H1 (cell line): ENCODE results near the gene GRM7. TPM values are rescaled to one million over a fixed set of nuclear protein-coding genes. Genes with fewer than 3 reads are reported as not detected.
A peak's percentile ranks its signal among the peaks of the same experiment; 100 is the strongest.

Source experiments
- CTCF ChIA-PET: fragments of 300-600 bp; sonication (Branson Sonifier 250); formaldehyde crosslinking; loops from one replicate; lab custom pipeline; 2021; ENCODE audit not compliant: partially characterized antibody; lab: Charles Lee
- POLR2A ChIA-PET: fragments of 300-600 bp; sonication (Branson Sonifier 250); formaldehyde crosslinking; loops from one replicate; lab custom pipeline; 2021; ENCODE audit warnings: inconsistent platforms; ENCODE audit not compliant: partially characterized antibody; lab: Charles Lee
- DNase-seq, 2 experiments: peaks; one replicate each; pipeline versions ENCODE4 v3.0.0 to v3.0.0-alpha.2; 2010 to 2022; ENCODE audit warnings: low spot score in 2 of 2, low read depth in 1 of 2, mixed read lengths in 1 of 2
- FAIRE-seq: peaks from 2 replicates; lab custom pipeline; 2011; peaks lifted over from hg19 to GRCh38; lab: Jason Lieb, UNC
- H2AFZ ChIP-seq: 2 replicates; pipeline ENCODE4 v1.8.1; 2012; ENCODE audit warnings: low read length, inconsistent platforms
- H2AK5ac ChIP-seq: 2 replicates; pipeline ENCODE4 v1.6.1; 2013; ENCODE audit warnings: low read depth, low read length
- H2BK120ac ChIP-seq: replicated peaks from 2 replicates; pipeline ENCODE3; 2013; ENCODE audit warnings: low read depth, low read length, inconsistent platforms
- H2BK12ac ChIP-seq: 2 replicates; pipeline ENCODE4 v1.6.1; 2013; ENCODE audit warnings: low read depth, low read length
- H2BK15ac ChIP-seq: 2 replicates; pipeline ENCODE4 v1.6.1; 2013; ENCODE audit warnings: low read length
- H2BK20ac ChIP-seq: 2 replicates; pipeline ENCODE4 v1.6.1; 2013; ENCODE audit warnings: low read length
- H2BK5ac ChIP-seq: 2 replicates; pipeline ENCODE4 v1.6.1; 2013; ENCODE audit warnings: low read depth, low read length
- H3K14ac ChIP-seq: 2 replicates; pipeline ENCODE4 v1.6.1; 2013; ENCODE audit warnings: inconsistent platforms; ENCODE audit not compliant: insufficient read length
- H3K18ac ChIP-seq: 2 replicates; pipeline ENCODE4 v1.6.1; 2013; ENCODE audit warnings: low read length; ENCODE audit errors: extremely low read depth
- H3K23ac ChIP-seq: 2 replicates; pipeline ENCODE4 v1.6.1; 2013; ENCODE audit warnings: inconsistent platforms; ENCODE audit not compliant: insufficient read length
- H3K23me2 ChIP-seq: 2 replicates; pipeline ENCODE4 v1.6.1; 2013; ENCODE audit warnings: low read depth, low read length
- H3K27ac ChIP-seq: 2 replicates; pipeline ENCODE4 v1.6.1; 2011; ENCODE audit warnings: low read depth, low read length, inconsistent platforms
- H3K27me3 ChIP-seq, 4 experiments: replicated peaks in 1 of 4; 1 replicate in 1 of 4; 2 replicates in 3 of 4; pipeline versions ENCODE4 v1.6.1 to v1.8.1; 2011 to 2013; ENCODE audit warnings: low read length in 3 of 4, mild to moderate bottlenecking in 3 of 4, inconsistent platforms in 2 of 4, mixed read lengths in 2 of 4, moderate library complexity in 1 of 4; ENCODE audit not compliant: control insufficient read depth in 3 of 4, insufficient read depth in 3 of 4; ENCODE audit errors: extremely low read depth in 1 of 4
- H3K36me3 ChIP-seq, 4 experiments: 2 replicates each; pipeline versions ENCODE4 v1.6.1 to v1.8.1; 2011 to 2013; ENCODE audit warnings: mild to moderate bottlenecking in 4 of 4, low read length in 3 of 4, moderate library complexity in 2 of 4, control low read depth in 1 of 4, inconsistent platforms in 1 of 4; ENCODE audit not compliant: insufficient read depth in 4 of 4, control insufficient read depth in 2 of 4
- H3K4ac ChIP-seq: replicated peaks from 2 replicates; pipeline ENCODE3; 2013; ENCODE audit warnings: low read length, low read depth, mixed read lengths, inconsistent platforms; ENCODE audit not compliant: insufficient read length
- H3K4me1 ChIP-seq, 4 experiments: replicated peaks in 1 of 4; 1 replicate in 1 of 4; 2 replicates in 3 of 4; pipeline versions ENCODE4 v1.6.1 to v1.8.1; 2011 to 2013; ENCODE audit warnings: low read length in 3 of 4, inconsistent platforms in 2 of 4, mixed read lengths in 1 of 4; ENCODE audit not compliant: insufficient read depth in 4 of 4, control insufficient read depth in 3 of 4
- H3K4me2 ChIP-seq, 2 experiments: 2 replicates each; pipeline versions ENCODE4 v1.6.1 to v1.8.1; 2011 to 2013; ENCODE audit warnings: low read depth in 2 of 2, low read length in 2 of 2, control low read depth in 1 of 2, inconsistent platforms in 1 of 2, mild to moderate bottlenecking in 1 of 2; ENCODE audit not compliant: insufficient read depth in 1 of 2
- H3K4me3 ChIP-seq, 4 experiments: fragments of 200-600, 300-600 bp in 1 of 4; sonication (generic), shearing (Covaris generic), sonication (Bioruptor Twin) in 1 of 4; 2 replicates each; pipeline versions ENCODE4 v1.5.1 to v1.8.1; 2011 to 2016; ENCODE audit warnings: low read length in 4 of 4, low read depth in 3 of 4, control low read depth in 2 of 4, inconsistent platforms in 2 of 4, mild to moderate bottlenecking in 2 of 4, mixed read lengths in 1 of 4, moderate library complexity in 1 of 4; ENCODE audit not compliant: insufficient read depth in 2 of 4; ENCODE audit errors: extremely low read depth in 1 of 4
- H3K56ac ChIP-seq: replicated peaks from 2 replicates; pipeline ENCODE3; 2013; ENCODE audit warnings: low read depth, mild to moderate bottlenecking, mixed read lengths, low read length, inconsistent platforms; ENCODE audit not compliant: insufficient read length
- H3K79me1 ChIP-seq: 2 replicates; pipeline ENCODE4 v1.6.1; 2013; ENCODE audit warnings: low read depth, low read length, control low read depth
- H3K79me2 ChIP-seq, 2 experiments: 2 replicates each; pipeline versions ENCODE4 v1.6.1 to v1.8.1; 2012 to 2013; ENCODE audit warnings: low read length in 2 of 2, mild to moderate bottlenecking in 2 of 2, inconsistent platforms in 1 of 2; ENCODE audit not compliant: insufficient read depth in 2 of 2, control insufficient read depth in 1 of 2
- H3K9ac ChIP-seq, 4 experiments: replicated peaks in 1 of 4; 1 replicate in 1 of 4; 2 replicates in 3 of 4; pipeline versions ENCODE4 v1.6.1 to v1.8.1; 2011 to 2013; ENCODE audit warnings: low read depth in 3 of 4, low read length in 3 of 4, control low read depth in 2 of 4, mild to moderate bottlenecking in 2 of 4, moderate library complexity in 2 of 4, inconsistent platforms in 1 of 4; ENCODE audit errors: extremely low read depth in 1 of 4
- H3K9me3 ChIP-seq, 2 experiments: 2 replicates each; pipeline versions ENCODE4 v1.6.1 to v1.8.1; 2012 to 2013; ENCODE audit warnings: mild to moderate bottlenecking in 2 of 2, moderate library complexity in 2 of 2, control low read depth in 1 of 2, inconsistent platforms in 1 of 2, low read depth in 1 of 2, low read length in 1 of 2, mixed read lengths in 1 of 2; ENCODE audit not compliant: insufficient read depth in 2 of 2
- H4K20me1 ChIP-seq, 2 experiments: replicated peaks in 1 of 2; 2 replicates each; pipeline versions ENCODE3 to v1.8.1; 2011 to 2013; ENCODE audit warnings: inconsistent platforms in 2 of 2, low read length in 2 of 2, mild to moderate bottlenecking in 1 of 2; ENCODE audit not compliant: insufficient read depth in 2 of 2, control insufficient read depth in 1 of 2
- H4K5ac ChIP-seq: 2 replicates; pipeline ENCODE4 v1.6.1; 2013; ENCODE audit warnings: low read length, low read depth, mixed read lengths, inconsistent platforms; ENCODE audit not compliant: insufficient read length
- H4K8ac ChIP-seq: 2 replicates; pipeline ENCODE4 v1.8.0; 2013; ENCODE audit warnings: mild to moderate bottlenecking, moderate library complexity, low read length, inconsistent platforms; ENCODE audit not compliant: insufficient read depth; ENCODE audit errors: extremely low read depth
- H4K91ac ChIP-seq: replicated peaks from 2 replicates; pipeline ENCODE3; 2013; ENCODE audit warnings: low read length, mixed read lengths, inconsistent platforms; ENCODE audit not compliant: insufficient read length
- HDAC2 ChIP-seq, 2 experiments: fragments of 300-600 bp in 1 of 2; sonication (generic) in 1 of 2; IDR thresholded peaks; 2 replicates each; pipeline ENCODE4 v1.6.1; 2011 to 2012; ENCODE audit warnings: low read depth in 2 of 2, low read length in 2 of 2, mild to moderate bottlenecking in 2 of 2, moderate library complexity in 2 of 2, borderline replicate concordance in 1 of 2, inconsistent platforms in 1 of 2
- KDM5A ChIP-seq: fragments of 200-600 bp; IDR thresholded peaks from 2 replicates; pipeline ENCODE4 v1.7.1; 2012; ENCODE audit warnings: mild to moderate bottlenecking, low read length, inconsistent platforms, mixed read lengths
- SIN3A ChIP-seq, 2 experiments: IDR thresholded peaks in 1 of 2; conservative IDR thresholded peaks in 1 of 2; 2 replicates each; pipeline ENCODE4 v1.6.1; 2011 to 2012; ENCODE audit warnings: low read length in 2 of 2, improper control_type of control experiment in 1 of 2, low read depth in 1 of 2, mild to moderate bottlenecking in 1 of 2
- TAF1 ChIP-seq: IDR thresholded peaks from 2 replicates; pipeline ENCODE4 v1.6.1; 2011; ENCODE audit warnings: mild to moderate bottlenecking, low read depth, low read length
- YY1 ChIP-seq: IDR thresholded peaks from 2 replicates; pipeline ENCODE4 v1.6.1; 2011; ENCODE audit warnings: low read depth, mild to moderate bottlenecking, low read length
- WGBS, 2 experiments: shearing (Covaris generic) in 1 of 2; methylation state at CpG; one replicate each; pipeline versions ENCODE4 v1.1.6 to v1.1.7; 2013 to 2015; ENCODE audit warnings: low lambda C conversion rate in 2 of 2, mixed read lengths in 2 of 2, inconsistent platforms in 1 of 2, low coverage in 1 of 2, missing lambda C conversion rate in 1 of 2; ENCODE audit not compliant: insufficient replicate concordance in 2 of 2, insufficient coverage in 1 of 2, insufficient read length in 1 of 2; ENCODE audit errors: extremely low coverage in 1 of 2, missing lambda C conversion rate in 1 of 2; 5-methylcytosine and 5-hydroxymethylcytosine counted together
- polyA plus RNA-seq, 7 experiments: library from polyadenylated mRNA; depleted of rRNA in 3 of 7; stranded (reverse) in 5 of 7; unstranded in 2 of 7; fragments of >200 nt in 5 of 7; fragments of 200-250 nt in 2 of 7; gene quantifications; 1 replicate in 5 of 7; 2 replicates in 1 of 7; 4 replicates in 1 of 7; pipeline versions ENCODE4 v1.2.1 to v1.2.3, GENCODE V29; 2011 to 2013; ENCODE audit warnings: missing spikeins in 2 of 7, mixed read lengths in 2 of 7
- total RNA-seq: library from RNA; stranded (reverse); fragmentation: NEBNext Ultra II Directional; extraction: Animal tissue kit (Norgen Biotek cat#: 25700); gene quantifications from 2 replicates; pipeline ENCODE4 v1.2.1, GENCODE V29; 2021

GRM7 gene
- total and polyA plus RNA-seq, 2 of the 8 experiments (the other 6 are each of a cell fraction or from before 2014, with no cell fraction given), result 0.17 to 0.24 TPM

- FAIRE-seq, result no peak
- Histone ChIP-seq H2BK20ac (no peak overlapping the region), H2AFZ (no peak overlapping the region), H2BK120ac (no peak overlapping the region), H3K27ac (no peak overlapping the region), H3K56ac (no peak overlapping the region), H3K9ac (no peak overlapping the region), H2BK12ac (no peak overlapping the region), H3K4me1 (peaks cover 0 to 7% (median 2%) of the 10 kb centered on the region in 4 experiments; a peak in 2 of 7 replicates), H3K9me3 (no peaks in the 10 kb centered on the region), H4K20me1 (no peaks in the 10 kb centered on the region), H3K27me3 (no peaks in the 10 kb centered on the region), H2BK5ac (no peak overlapping the region), H4K8ac (no peak overlapping the region), H3K23me2 (no peaks in the 10 kb centered on the region), H3K4me2 (no peak overlapping the region), H4K5ac (no peak overlapping the region), H3K18ac (no peak overlapping the region), H3K79me1 (no peaks in the 10 kb centered on the region), H3K79me2 (no peaks in the 10 kb centered on the region), H3K23ac (no peak overlapping the region), H3K14ac (no peak overlapping the region), H3K4ac (no peak overlapping the region), H3K4me3 (no peak overlapping the region), H3K36me3 (no peaks in the 10 kb centered on the region), H4K91ac (no peak overlapping the region), H2AK5ac (no peak overlapping the region), H2BK15ac (no peak overlapping the region)
- TF ChIP-seq YY1 (0 out of 2 replicates have a peak, but pooled peaks have one; percentile 55), KDM5A (no peak), SIN3A (conservative IDR thresholded peaks at IDR 0.05 in 1 of 2, IDR thresholded peaks at IDR 0.05 in 1 of 2; ENCODE audit: low read depth in 1 of 2, low read length in 2 of 2) (0 out of 4 replicates have a peak, but pooled peaks of 1 of the 2 experiments have one; percentile 46), TAF1 (no peak), HDAC2 (IDR thresholded peaks at IDR 0.05; ENCODE audit: borderline replicate concordance in 1 of 2, low read depth in 2 of 2, low read length in 2 of 2) (no peak)
- 85% methylated on average over 5 of the region's 5 CpGs; no CpG with 5 or more reads in 1 of the 2 experiments for WGBS, 2 experiments
- ChIA-PET CTCF (interaction anchor here (1.0 to 1.6 kb wide), 2 partner anchors 21 to 80 kb away, joined by 3 to 4 read pairs; no protein-coding TSS in a partner anchor), POLR2A (no interaction called here)
- DNase-seq, result no peak
These were observed 154.9 kb downstream of the GRM7 start for GRCh38 chr3:7015683-7016440.
